SK-MEL-5 (cell line): ENCODE results near the gene TBXAS1. TPM values are rescaled to one million over a fixed set of nuclear protein-coding genes. Genes with fewer than 3 reads are reported as not detected.
A peak's percentile ranks its signal among the peaks of the same experiment; 100 is the strongest.

ENCODE experiments used
- DNase-seq: peaks from one replicate; pipeline ENCODE4 v3.0.0-alpha.2; 2016; ENCODE audit warnings: low read depth, low spot score
- in situ Hi-C: cut with HindIII; loops from 2 replicates; pipeline ENCODE4 v1.10.0; 2016; ENCODE audit warnings: low sequenced_read_pairs, high pct_unique_total_duplicates, low pct_unique_long_range_greater_than_20kb
- total RNA-seq: library from RNA; depleted of rRNA; stranded (reverse); fragments of >200 nt; shearing (Covaris generic); gene quantifications from 2 replicates; pipeline ENCODE4 v1.2.3, GENCODE V29; 2014

TBXAS1 gene
- total RNA-seq, 1 experiment from 2014 or later, result 3.4 TPM

DNA sequence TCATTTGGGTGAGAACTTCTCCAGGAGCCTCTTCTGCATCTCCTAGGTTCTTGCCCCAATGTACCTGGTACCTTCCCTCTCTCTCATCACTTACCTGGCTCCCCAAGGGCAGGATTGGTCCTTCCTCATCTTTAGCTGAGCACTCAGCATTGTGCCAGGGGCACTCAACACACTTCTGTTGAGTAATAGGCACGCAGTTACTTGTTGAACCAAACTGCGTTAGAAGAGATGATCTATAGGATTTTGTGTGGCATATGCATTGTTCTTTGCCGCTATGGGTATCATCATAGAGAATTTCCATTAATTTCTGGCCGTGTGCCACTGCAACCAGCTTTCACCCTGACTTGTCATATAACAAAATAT lies 16.4 kb downstream of the TBXAS1 start:
- in situ Hi-C loops, result no loop called here

DNA sequence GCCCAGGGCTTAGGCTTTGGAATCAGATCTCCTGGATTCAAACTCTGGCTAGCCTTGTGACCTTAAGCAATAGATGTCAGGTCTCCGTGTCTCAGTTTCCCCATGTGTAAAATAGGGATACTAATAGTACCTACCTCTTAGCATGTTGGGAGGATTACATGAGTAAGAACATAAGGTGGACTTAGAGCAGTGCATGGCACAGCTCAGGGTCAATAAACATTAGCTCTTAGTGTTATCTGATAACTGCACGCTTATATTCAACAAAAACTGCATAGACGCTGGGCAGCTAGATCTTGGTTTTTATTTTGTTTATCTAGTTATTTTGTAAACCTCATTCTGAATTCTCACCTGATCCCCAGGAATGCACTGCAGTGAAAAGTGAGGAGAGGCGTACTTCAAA lies 17.2 kb downstream of the TBXAS1 start:
- no peak for DNase-seq
- in situ Hi-C loops, result no loop called here

More for the DNA sequence above, 16.4 kb downstream of the TBXAS1 start:
- DNase-seq, result no peak

DNA sequence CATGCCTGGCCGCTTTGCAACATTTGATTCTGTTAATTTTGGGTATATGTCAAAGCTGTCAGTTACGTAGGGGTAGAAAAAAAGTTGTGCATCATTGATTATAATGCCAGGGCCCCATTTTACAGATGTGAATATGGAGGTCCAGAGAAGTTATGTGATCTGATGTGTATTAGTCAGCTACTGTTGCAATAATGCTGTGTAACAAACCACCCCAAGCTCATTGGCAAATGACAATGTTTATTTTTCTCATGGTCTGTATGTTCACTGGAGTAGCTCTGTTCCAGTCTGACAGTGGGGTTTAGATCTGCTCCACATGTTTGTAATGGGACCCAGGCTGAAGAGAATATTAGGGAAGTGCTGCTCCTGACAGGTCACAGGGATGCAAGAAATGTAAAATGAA lies 19.2 kb downstream of the TBXAS1 start:
- no peak for DNase-seq
- in situ Hi-C loops, result no loop called here

DNA sequence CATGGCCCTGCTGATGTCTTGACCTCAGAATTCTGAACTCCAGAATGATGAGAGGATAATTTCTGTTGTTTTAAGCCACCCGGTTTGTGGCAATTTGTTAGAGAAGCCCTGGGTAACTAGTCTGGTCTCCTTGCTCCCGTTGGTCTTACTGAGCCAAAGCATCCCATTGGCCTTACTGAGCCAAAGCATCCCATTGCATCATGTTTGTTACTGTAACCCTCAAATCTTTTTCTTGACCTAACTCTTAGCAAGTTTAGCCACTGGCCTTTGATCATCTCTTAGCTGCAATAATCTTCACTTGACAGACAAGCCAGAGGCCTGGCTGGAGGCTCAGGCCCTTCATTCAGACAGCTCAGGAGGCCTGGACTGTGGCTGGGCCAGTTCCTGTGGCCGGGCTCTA lies 21.8 kb downstream of the TBXAS1 start:
- in situ Hi-C loops, result no loop called here

DNA sequence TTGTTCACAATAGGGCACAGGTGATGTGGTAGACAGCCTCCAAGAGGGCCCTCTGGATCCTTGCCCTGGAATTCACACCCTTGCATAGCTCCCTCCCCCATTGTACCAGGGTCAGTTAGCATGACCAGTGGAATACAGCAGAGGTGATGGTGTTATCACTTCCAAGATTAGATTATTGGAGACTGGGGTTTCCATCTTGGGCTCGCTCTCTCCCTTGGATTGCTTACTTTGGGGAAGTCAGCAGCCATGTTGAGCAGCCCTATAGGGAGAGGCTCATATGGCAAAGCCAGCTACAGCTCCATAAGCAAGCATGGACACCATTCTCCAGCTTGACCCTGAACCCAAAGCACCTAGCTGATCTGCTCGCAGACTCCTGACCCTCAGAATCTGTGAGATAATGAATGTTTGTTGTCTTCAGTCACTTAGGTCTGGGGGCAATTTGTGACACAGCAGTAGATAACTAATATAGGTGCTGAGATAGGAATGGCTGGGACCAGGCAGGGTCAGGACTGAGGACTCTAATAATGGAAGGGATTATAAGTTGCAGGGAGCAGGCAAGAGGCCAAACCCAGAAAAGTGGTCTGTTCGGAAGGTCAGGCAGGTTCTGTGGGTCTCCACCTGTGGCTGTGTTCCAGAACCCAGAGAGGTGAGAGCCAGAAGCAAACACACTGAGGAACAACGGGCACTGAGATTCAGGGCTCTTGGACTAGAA lies 22.9 kb downstream of the TBXAS1 start:
- in situ Hi-C loops, result no loop called here
- no peak for DNase-seq

More for the DNA sequence above, 21.8 kb downstream of the TBXAS1 start:
- DNase-seq, result no peak

DNA sequence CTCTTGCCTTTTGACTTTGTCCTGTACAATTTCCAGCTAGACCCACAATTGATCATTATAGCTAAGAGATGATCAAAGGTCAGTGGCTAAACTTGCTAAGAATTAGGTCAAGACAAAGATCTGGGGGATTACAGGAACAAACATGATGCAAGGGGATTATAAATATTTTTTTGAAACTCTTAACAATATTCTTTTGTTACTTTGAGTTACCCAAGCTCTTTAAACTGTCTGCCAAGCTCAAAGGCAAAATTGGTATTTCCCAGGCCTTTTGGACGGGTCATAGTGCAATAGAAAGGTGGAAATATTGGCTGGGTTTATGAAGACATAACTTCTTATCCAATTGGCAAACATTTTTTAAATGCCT lies 23.4 kb downstream of the TBXAS1 start:
- no peak for DNase-seq
- in situ Hi-C loops, result no loop called here

DNA sequence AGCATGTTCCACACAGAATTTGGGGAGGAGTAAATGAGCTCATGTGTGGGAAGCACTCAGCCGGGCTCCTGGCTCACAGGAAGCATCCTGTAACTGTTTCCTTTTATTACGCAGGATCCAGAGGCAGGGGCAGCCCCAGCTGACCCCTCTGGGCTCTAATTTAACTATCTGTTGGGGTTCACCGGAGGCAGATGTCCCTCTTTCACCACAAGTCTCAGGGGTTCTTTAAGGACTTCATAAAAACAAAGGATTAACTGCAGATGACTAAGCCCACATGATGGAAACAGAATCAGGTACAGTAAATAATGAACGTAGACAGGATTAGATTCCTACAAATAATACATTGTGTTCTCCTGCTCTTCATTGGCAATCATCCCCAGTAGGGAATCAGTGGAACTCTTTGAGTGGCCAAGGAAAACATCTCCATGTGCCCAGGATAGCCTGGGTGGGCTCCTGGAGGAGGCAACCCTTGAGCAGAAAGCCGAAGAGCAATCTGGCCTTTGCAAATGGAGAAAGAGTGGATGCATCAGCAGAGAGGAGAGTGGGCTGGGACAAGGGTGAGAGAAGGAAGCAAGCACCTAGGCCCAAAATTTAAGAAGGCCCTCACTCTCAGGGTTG lies 24.6 kb downstream of the TBXAS1 start:
- in situ Hi-C loops, result no loop called here

DNA sequence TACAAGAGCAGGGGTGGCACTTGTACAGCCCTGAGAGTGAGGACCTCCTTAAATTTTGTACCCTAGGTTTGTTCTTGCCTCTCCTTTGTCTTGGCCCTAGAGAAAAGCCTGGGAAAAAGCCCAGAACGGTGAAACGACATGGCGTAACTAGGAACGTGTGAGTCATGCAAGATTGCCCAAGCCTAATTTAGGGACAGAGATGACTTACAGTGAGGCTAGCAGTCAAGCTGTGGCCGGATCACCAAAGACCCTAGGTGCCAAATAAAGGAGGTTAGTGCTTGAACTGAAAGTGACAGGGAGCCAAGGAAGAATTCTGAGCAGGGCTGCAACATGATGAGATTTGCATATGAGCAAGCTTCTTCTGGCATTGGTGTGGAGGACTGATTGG lies 25.1 kb downstream of the TBXAS1 start:
- in situ Hi-C loops, result no loop called here
- DNase-seq, result no peak

More for the DNA sequence above, 24.6 kb downstream of the TBXAS1 start:
- peak; percentile 43 for DNase-seq

DNA sequence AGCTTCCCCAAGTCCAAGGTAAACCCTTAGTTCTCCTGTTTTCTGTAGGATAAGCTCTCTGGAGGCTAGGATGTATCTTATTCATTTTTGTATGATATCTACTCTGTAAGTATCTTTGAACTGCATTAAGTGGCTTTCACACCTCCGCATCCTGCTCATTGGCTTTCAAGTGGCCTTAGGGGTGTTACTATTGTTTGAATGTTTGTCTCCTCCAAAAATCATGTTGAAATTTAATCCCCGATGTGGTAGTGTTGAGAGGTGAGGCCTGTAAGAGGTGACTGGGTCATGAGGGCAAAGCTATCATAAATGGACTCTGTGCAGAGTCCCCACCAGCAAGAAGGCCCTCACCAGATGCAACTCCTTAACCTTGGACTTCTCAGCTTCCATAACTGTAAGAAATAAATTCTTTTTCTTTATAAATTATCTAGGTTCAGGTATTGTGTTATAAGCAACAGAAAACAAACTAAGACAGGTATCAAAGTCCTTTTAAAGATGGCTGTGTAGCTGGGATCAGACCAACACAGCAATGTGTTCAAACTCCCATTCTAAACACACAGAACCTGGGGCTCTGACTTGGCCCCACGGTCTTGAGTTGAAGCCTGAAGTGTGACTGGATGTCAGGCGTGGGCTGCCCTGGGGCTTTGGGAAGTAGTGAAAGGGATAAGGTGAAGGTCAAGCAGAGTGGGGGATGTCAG lies 25.9 kb downstream of the TBXAS1 start:
- DNase-seq, result no peak
- in situ Hi-C loops, result no loop called here

DNA sequence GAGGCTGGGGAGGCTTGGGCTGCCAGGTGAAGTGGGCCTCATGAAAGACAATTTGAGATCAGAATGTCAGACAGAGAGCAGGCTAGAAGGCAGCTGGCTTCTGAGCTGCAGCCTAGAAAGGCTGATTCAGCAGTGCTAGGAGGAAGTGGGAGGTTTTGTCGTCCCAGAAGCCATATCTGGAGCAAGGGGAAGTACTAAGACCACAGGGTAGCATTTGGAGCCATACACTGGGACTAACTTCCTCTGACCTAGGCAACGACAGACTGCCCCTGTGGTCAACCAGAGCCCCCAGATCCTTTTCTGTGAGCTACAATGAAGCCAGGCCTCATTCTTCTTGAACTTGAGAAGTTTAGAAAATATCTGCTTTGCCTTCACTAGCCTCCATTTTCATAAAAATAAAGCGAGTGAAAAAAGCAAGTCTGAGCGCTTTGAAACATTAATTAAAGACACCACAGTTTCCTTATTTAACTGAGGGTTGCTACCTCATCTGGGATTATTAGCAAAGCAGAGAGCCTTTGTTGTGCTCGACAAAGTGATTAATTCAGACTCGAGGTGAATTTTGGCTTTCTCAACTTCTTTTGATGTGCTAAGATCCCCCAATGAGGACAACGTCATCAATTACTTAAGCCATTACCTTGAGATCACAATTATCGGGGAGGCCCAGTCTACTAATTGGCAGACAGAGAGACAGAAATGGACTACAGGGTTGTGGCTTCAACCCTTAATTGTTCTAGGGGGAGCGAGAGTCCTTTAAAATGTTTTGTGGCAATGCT lies 26.6 kb downstream of the TBXAS1 start:
- in situ Hi-C loops, result no loop called here
- DNase-seq, result no peak

DNA sequence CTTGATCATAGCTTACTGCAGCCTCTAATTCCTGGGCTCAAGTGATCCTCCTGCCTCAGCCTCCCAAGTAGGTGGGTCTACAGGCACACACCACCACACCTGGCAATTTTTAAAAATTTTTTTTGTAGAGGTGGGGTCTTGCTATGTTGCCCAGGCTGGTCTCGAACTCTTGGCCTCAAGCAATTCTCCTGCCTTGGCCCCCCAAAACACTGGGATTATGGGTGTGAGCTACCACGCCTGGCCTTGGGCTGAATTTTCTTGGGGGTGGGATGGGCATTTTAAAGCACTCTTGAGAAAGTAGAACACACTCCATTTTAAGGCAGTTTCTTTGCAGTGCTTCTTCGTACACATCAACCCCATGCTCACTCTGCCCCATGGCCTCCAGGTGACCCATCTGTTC lies 28.7 kb downstream of the TBXAS1 start:
- no peak for DNase-seq
- in situ Hi-C loops, result no loop called here

DNA sequence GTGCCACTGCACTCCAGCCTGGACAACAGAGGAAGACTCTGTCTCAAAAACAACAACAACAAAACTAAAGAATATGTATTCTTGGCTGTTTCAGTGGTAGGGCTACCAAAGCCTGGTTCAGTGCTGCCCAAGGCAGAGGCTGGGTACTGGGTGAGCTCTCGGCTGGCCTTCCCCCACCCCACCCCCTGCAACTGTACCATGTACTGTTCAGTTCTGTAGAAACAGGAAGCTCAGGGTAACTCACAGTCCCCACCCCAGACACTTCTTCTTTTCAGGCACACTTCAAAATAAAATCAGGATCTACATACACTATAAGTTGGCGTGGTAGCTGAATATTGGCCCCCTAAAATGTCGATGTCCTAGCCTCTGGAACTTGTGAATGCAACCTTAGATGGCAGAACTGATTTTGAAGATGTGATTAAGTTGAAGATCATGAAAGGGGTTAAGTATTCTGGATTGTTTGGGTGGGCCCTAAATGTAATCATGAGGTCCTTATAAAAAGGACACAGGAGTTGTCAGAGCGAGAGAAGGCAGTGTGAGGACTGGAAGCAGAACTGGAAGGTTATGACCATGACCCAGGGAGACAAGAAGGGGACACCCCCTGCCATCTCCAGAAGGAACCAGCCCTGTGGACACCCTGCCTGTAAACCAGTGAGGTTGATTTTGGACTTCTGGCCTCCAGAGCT lies 31.2 kb downstream of the TBXAS1 start:
- no peak for DNase-seq
- in situ Hi-C loops, result no loop called here

DNA sequence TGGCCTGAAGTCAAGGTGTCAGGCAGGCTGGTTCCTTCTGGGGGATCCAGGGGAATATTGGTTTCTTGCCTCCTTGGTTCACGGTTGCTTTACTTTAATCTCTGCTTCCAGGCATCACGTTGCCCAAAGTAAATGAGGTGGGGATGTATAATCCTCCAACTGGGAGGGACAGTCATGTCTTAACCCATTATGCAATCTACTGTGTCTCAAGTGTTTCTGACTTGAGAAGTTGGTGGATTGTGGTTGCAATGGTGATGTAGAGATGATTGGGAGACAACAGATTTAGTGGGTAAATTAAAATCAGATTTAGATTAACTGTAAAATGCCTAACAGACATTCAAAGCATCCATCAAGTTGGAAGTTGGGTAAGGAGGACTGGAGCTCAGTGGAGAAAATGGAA lies 32.7 kb downstream of the TBXAS1 start:
- DNase-seq, result no peak
- in situ Hi-C loops, result no loop called here

DNA sequence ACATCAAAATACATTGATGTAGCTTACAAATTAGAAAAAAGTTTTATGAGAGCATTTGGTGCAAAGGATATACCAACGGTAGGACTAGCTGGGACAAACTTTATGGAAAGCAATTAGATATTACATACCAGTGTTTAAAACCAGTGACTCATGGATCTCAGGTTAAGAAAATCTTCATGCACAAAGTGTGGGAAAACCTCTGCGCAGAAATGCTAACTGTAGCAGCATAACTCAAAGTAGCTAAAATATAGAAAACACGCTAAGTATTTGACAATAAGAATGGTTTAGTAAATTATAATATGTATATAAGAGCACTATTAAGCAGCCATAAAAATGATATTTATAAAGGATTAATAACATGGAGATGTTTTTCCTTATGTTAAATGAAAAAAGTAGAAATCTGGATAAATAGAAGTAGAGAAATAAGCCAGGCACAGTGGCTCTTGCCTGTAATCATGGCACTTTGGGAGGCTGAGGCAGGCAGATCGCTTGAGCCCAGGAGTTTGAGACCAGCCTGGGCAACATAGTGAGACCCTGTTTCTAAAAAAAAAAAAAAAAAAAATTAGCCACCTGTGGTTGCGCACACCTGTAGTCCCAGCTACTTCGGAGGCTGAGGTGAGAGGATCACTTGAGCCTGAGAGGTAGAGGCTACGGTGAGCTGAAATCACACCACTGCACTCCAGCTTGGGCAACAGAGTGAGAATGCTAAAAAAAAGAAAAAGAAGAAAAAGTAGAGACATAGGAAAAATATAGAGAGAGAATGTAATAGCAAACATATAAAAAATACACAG lies 37.2 kb downstream of the TBXAS1 start:
- in situ Hi-C loops, result no loop called here
- no peak for DNase-seq

DNA sequence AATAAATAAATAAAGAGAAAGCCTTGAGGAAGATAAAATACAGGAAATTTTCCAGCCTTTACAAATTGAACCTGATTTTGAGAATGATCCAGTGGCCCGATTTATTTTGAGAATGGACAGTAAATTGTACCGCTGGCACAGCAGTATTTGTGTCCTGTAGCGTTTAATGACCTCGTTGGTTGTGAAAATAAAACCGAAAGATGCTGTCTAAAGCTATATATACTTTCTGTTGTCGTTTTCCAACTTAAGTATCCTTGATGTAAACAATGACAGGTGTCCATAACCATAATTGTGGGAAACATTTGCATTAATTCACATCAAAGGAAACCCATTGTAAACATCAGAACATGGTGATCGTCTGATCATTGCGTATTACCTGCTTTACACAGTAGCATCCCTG lies 38.8 kb downstream of the TBXAS1 start:
- in situ Hi-C loops, result no loop called here
- no peak for DNase-seq

DNA sequence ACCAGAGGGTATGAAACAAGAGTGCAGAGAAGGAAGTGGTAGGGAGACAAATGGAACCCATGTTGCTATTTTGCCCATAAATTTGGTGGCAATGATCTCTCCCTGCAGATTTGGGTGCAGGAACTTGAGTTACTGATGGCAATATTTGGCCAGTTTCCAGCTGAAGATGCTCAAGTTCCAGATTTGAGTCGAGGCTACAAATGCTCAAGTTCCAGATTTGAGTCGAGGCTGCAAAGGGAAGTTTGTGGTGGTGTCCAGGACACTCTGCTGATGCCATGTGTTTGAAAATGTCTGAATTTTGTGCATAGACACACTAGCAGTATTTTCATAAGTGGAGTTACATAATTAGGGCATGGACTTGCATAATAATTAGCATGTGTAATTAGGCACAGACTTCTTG lies 40.8 kb downstream of the TBXAS1 start:
- DNase-seq, result no peak
- in situ Hi-C loops, result no loop called here

DNA sequence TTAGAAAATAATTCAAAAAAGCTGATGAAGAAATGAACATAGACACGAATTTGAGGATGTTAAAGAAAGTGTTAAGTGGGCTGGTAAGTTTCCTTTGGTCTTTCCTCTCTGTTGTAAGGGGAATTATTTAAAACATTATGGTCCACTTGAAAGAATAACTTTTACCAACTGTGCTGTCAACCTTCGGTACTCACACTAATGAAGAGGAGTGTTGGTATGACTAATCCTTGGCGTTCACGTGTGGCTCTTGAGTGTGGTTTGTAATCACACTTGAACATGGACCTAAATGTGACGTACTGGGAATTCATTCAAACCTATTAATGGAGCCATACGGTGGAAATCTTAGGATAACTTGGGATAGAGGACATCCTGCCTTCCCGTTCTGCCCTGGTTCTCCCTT lies 41.3 kb downstream of the TBXAS1 start:
- DNase-seq, result no peak
- in situ Hi-C loops, result no loop called here
